Measurements from ENCODE around the gene BABAM2. TPM values are rescaled to one million over a fixed set of nuclear protein-coding genes. Genes with fewer than 3 reads are reported as not detected.

Gene BABAM2
- total RNA-seq, 1 experiment from 2014 or later: 16.3 TPM

DNA sequence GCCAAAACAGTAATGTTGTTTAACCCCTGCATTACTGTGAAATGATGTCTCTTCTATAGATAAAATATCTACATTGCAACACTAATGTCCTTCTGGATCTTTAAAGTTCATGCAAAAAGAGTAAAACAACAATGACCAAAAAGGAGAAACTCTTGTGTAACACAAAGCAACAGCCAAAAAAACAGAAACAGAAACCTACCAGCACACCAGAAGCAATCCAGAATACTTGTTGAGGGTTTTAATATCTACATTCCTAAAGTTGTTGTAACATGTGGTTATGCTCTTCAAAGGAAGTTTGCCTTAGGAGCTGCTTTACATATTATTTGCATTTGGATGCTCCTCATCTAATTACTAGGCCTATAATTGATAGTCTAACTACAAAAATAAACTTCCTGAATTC lies 157.2 kb downstream of the BABAM2 start:
- Histone ChIP-seq H3K4me2 (ENCODE audit: low read length) (no peak overlapping the region), H2AFZ (ENCODE audit: low read length) (no peak overlapping the region), H3K4me1 (ENCODE audit: insufficient read depth, low read length) (peaks cover 39% of the 10 kb centered on the region), H3K27me3 (ENCODE audit: low read length) (no peaks in the 10 kb centered on the region), H3F3A (ENCODE audit: low read length, unreplicated experiment) (peaks cover 6% of the 10 kb centered on the region), H3K9ac (ENCODE audit: low read length) (no peak overlapping the region), H3K4me3 (ENCODE audit: low read length) (no peak overlapping the region), H3K9me3 (ENCODE audit: low read length) (no peaks in the 10 kb centered on the region), H3K9me2 (replicated peaks; ENCODE audit: low read length) (no peaks in the 10 kb centered on the region), H3K27ac (ENCODE audit: low read length) (no peak overlapping the region), H3K36me3 (ENCODE audit: low read depth, low read length) (no peaks in the 10 kb centered on the region), H4K20me1 (ENCODE audit: low read length) (no peaks in the 10 kb centered on the region), H3K79me2 (ENCODE audit: low read length) (no peaks in the 10 kb centered on the region)
- ChIA-PET CTCF (no interaction called here), POLR2A (ENCODE audit: unreplicated experiment) (no interaction called here)
- intact Hi-C loops (cut with micrococcal nuclease): loop anchor here (10.0 kb wide), 1 partner anchor 243 kb away; no protein-coding TSS in a partner anchor
- no peak for ATAC-seq
- BruUV-seq (replicated peaks): no TSS peak
- no peak for TF ChIP-seq CTCF (conservative IDR thresholded peaks at IDR 0.05; ENCODE audit: low read depth, low read length)
- no peak for TF ChIP-seq EZH2phosphoT487 (IDR thresholded peaks at IDR 0.05; ENCODE audit: borderline replicate concordance, low read length)
- no peak for TF ChIP-seq EZH2 (IDR thresholded peaks at IDR 0.05; ENCODE audit: low read length, unreplicated experiment)
- DNase-seq: peak; percentile 15

DNA sequence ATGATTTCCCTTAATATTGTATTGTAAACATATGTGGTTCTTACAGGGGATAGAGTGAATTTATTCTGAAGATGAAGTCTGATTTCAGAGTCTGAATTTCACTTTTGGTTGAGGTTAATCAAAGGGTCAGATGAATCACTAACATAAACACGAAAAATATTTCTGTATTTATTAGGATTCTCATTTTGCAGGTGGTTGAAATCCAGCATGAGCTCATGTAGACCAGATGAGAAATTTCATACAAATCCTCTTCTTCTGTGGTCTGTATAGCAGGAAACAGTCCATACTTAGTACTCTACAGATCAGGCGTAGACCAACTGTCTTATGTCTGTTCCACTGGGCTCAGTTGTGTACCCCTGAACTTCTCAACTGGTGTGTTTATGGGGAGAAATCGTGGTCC lies 157.8 kb downstream of the BABAM2 start:
- Histone ChIP-seq H3K9me3 (ENCODE audit: low read length) (no peaks in the 10 kb centered on the region), H3K79me2 (ENCODE audit: low read length) (no peaks in the 10 kb centered on the region), H4K20me1 (ENCODE audit: low read length) (no peaks in the 10 kb centered on the region), H3K4me3 (ENCODE audit: low read length) (no peak overlapping the region), H3K27ac (ENCODE audit: low read length) (no peak overlapping the region), H2AFZ (ENCODE audit: low read length) (no peak overlapping the region), H3K4me2 (ENCODE audit: low read length) (peak overlapping the region; percentile 19; the same call in 1 of the 2 replicates), H3K27me3 (ENCODE audit: low read length) (no peaks in the 10 kb centered on the region), H3K4me1 (ENCODE audit: insufficient read depth, low read length) (peaks cover 39% of the 10 kb centered on the region), H3K36me3 (ENCODE audit: low read depth, low read length) (no peaks in the 10 kb centered on the region), H3K9me2 (replicated peaks; ENCODE audit: low read length) (no peaks in the 10 kb centered on the region), H3F3A (ENCODE audit: low read length, unreplicated experiment) (peaks cover 6% of the 10 kb centered on the region), H3K9ac (ENCODE audit: low read length) (no peak overlapping the region)
- ATAC-seq (no peak), DNase-seq (peak; percentile 27)
- POLR2A ChIA-PET (ENCODE audit: unreplicated experiment): no interaction called here
- intact Hi-C loops (cut with micrococcal nuclease): loop anchor here (10.0 kb wide), 1 partner anchor 244 kb away; no protein-coding TSS in a partner anchor
- TF ChIP-seq EZH2phosphoT487 (IDR thresholded peaks at IDR 0.05; ENCODE audit: borderline replicate concordance, low read length) (no peak), CTCF (conservative IDR thresholded peaks at IDR 0.05; ENCODE audit: low read depth, low read length) (no peak), EZH2 (IDR thresholded peaks at IDR 0.05; ENCODE audit: low read length, unreplicated experiment) (no peak)
- CTCF ChIA-PET: no interaction called here
- no TSS peak for BruUV-seq (replicated peaks)

DNA sequence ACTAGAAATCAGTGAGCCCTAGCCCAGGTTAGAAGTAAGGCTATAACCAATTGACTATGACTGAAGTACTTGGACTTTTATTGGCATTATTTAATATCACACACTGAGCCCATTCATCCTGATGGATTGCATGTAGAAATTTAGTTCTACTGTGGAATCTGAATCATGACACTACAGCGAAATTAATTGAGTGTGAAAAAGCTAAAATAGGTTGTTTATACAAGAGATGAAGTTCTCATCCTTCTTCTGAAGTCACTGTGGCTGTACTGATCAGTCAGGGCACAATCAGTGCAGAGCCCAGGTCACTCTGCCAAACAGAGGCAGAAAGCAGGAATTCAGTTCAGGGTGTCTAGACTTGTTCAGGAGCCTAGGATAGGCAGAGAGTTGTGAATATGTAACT lies 158.9 kb downstream of the BABAM2 start:
- POLR2A ChIA-PET (ENCODE audit: unreplicated experiment): no interaction called here
- no TSS peak for BruUV-seq (replicated peaks)
- ATAC-seq (no peak), DNase-seq (no peak)
- Histone ChIP-seq H3K4me1 (ENCODE audit: insufficient read depth, low read length) (peaks cover 39% of the 10 kb centered on the region), H3K9ac (ENCODE audit: low read length) (no peak overlapping the region), H3K9me2 (replicated peaks; ENCODE audit: low read length) (no peaks in the 10 kb centered on the region), H3K27ac (ENCODE audit: low read length) (no peak overlapping the region), H3K36me3 (ENCODE audit: low read depth, low read length) (no peaks in the 10 kb centered on the region), H4K20me1 (ENCODE audit: low read length) (no peaks in the 10 kb centered on the region), H3K4me3 (ENCODE audit: low read length) (no peak overlapping the region), H3K79me2 (ENCODE audit: low read length) (no peaks in the 10 kb centered on the region), H3K4me2 (ENCODE audit: low read length) (no peak overlapping the region), H2AFZ (ENCODE audit: low read length) (no peak overlapping the region), H3K9me3 (ENCODE audit: low read length) (no peaks in the 10 kb centered on the region), H3F3A (ENCODE audit: low read length, unreplicated experiment) (peaks cover 6% of the 10 kb centered on the region), H3K27me3 (ENCODE audit: low read length) (no peaks in the 10 kb centered on the region)
- TF ChIP-seq EZH2 (IDR thresholded peaks at IDR 0.05; ENCODE audit: low read length, unreplicated experiment) (no peak), EZH2phosphoT487 (IDR thresholded peaks at IDR 0.05; ENCODE audit: borderline replicate concordance, low read length) (no peak), CTCF (conservative IDR thresholded peaks at IDR 0.05; ENCODE audit: low read depth, low read length) (no peak)
- intact Hi-C loops (cut with micrococcal nuclease): loop anchor here (10.0 kb wide), 1 partner anchor 245 kb away; no protein-coding TSS in a partner anchor
- CTCF ChIA-PET: no interaction called here

Measured in PC-3 (cell line).